Fibroblast of lung (primary cell): Measurements from ENCODE around the gene FAM156A. TPM values are rescaled to one million over a fixed set of nuclear protein-coding genes. Genes with fewer than 3 reads are reported as not detected.
"Not testable (repeated sequence)": the region's sequence is repeated elsewhere in the genome, so short reads cannot be mapped to it uniquely, and the experiment has no call there.

ENCODE experiments used
- DNase-seq, 2 donors: peaks; one replicate each; pipeline versions ENCODE4 v3.0.0 to v3.0.0-alpha.2; 2010; ENCODE audit warnings: low read depth in 2 of 2
- H2AFZ ChIP-seq: 2 replicates; pipeline ENCODE4 v1.5.1; 2012; ENCODE audit warnings: low read length, control low read depth, inconsistent platforms
- H3K27ac ChIP-seq: 2 replicates; pipeline ENCODE4 v1.5.1; 2011; ENCODE audit warnings: low read length, control low read depth; ENCODE audit not compliant: insufficient read depth
- H3K27me3 ChIP-seq: 2 replicates; pipeline ENCODE4 v1.5.1; 2011; ENCODE audit warnings: mild to moderate bottlenecking, low read length; ENCODE audit not compliant: control insufficient read depth, insufficient read depth
- H3K36me3 ChIP-seq: 2 replicates; pipeline ENCODE4 v1.5.1; 2011; ENCODE audit warnings: low read length; ENCODE audit not compliant: control insufficient read depth, insufficient read depth
- H3K4me1 ChIP-seq: 2 replicates; pipeline ENCODE4 v1.5.1; 2011; ENCODE audit warnings: low read length; ENCODE audit not compliant: control insufficient read depth, insufficient read depth; ENCODE audit errors: extremely low read depth
- H3K4me2 ChIP-seq: 2 replicates; pipeline ENCODE4 v1.5.1; 2011; ENCODE audit warnings: low read length, control low read depth; ENCODE audit not compliant: insufficient read depth; ENCODE audit errors: extremely low read depth
- H3K4me3 ChIP-seq, 4 experiments: fragments of 200-600 bp in 1 of 4; sonication (generic) in 1 of 4; replicated peaks in 1 of 4; 2 replicates each; pipeline ENCODE4 v1.5.1; 2011 to 2016; ENCODE audit warnings: low read length in 4 of 4, low read depth in 3 of 4, mild to moderate bottlenecking in 3 of 4, control low read depth in 2 of 4, inconsistent platforms in 1 of 4, mixed read lengths in 1 of 4; ENCODE audit not compliant: insufficient read depth in 1 of 4; ENCODE audit errors: control extremely low read depth in 1 of 4
- H3K79me2 ChIP-seq: 2 replicates; pipeline ENCODE4 v1.5.1; 2012; ENCODE audit warnings: mild to moderate bottlenecking, low read length, inconsistent platforms; ENCODE audit not compliant: control insufficient read depth, insufficient read depth
- H3K9ac ChIP-seq: 2 replicates; pipeline ENCODE4 v1.5.1; 2011; ENCODE audit warnings: mild to moderate bottlenecking, low read length, control low read depth; ENCODE audit not compliant: insufficient read depth
- H3K9me3 ChIP-seq: 2 replicates; pipeline ENCODE4 v1.5.1; 2012; ENCODE audit warnings: low read depth, low read length; ENCODE audit not compliant: control insufficient read depth, insufficient read depth
- H4K20me1 ChIP-seq: 2 replicates; pipeline ENCODE4 v1.5.1; 2011; ENCODE audit warnings: low read length; ENCODE audit not compliant: control insufficient read depth, insufficient read depth; ENCODE audit errors: extremely low read depth
- EZH2 ChIP-seq: IDR thresholded peaks from 2 replicates; pipeline ENCODE4 v1.5.1; 2012; ENCODE audit warnings: low read length, control low read depth, mild to moderate bottlenecking; ENCODE audit errors: missing control alignments
- polyA plus RNA-seq, 2 donors: library from polyadenylated mRNA; depleted of rRNA in 1 of 2; stranded (reverse) in 1 of 2; unstranded in 1 of 2; fragments of >200 nt; gene quantifications; 2 replicates each; pipeline ENCODE4 v1.2.1, GENCODE V29; 2011 to 2012; ENCODE audit warnings: missing spikeins in 1 of 2
- total RNA-seq: library from RNA; depleted of rRNA; stranded (reverse); fragments of >200 nt; gene quantifications from 2 replicates; pipeline ENCODE4 v1.2.1, GENCODE V29; 2014
- TF ChIP-seq, protein P1 (sequence below), 2 donors: IDR thresholded peaks in 1 of 2; conservative IDR thresholded peaks in 1 of 2; 1 replicate in 1 of 2; 2 replicates in 1 of 2; pipeline ENCODE4 v1.5.1; 2011 to 2012; ENCODE audit warnings: low read length in 2 of 2, control low read depth in 1 of 2, inconsistent platforms in 1 of 2, low read depth in 1 of 2, mild to moderate bottlenecking in 1 of 2

Gene FAM156A
- total and polyA plus RNA-seq, 2 donors (not counting 1 experiment from before 2014, with no cell fraction given) = 7.6 to 18.8 TPM

DNA sequence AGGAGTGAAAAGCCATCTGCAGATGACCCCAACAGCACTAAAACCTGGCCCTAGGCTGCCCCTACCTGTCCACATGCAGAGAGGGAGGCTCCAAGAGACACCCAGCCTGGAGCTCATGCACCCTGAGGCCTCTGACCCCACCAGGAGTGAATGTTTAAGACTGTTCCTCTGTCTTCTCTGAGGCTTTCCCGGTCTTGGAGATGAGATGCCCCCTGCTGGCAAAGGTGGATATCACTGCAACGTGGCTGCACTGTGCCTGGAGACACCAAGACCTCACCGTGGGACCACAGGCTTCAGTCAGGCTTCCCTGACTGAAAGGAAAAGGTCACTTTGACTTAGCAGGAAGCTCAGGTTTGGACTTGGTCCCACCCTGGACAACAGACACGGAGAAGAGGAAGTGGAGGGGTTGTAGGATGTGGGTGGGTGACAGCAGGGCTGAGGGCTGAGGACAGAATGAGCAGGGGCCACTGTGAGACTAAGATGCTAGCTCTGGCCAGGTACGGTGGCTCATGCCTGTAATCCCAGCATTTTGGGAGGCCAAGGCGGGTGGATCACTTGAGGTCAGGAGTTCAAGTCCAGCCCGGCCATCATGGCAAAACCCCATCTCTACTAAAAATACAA, 31.8 kb upstream of the FAM156A start:
- H2AFZ ChIP-seq, H3K9ac ChIP-seq, H3K4me3 ChIP-seq, H3K27me3 ChIP-seq, H3K4me1 ChIP-seq, H4K20me1 ChIP-seq, H3K36me3 ChIP-seq, H3K27ac ChIP-seq, H3K4me2 ChIP-seq, H3K9me3 ChIP-seq: not testable (repeated sequence)
- peak; percentile 43 to 69 for DNase-seq
- TF ChIP-seq, protein P1, sequence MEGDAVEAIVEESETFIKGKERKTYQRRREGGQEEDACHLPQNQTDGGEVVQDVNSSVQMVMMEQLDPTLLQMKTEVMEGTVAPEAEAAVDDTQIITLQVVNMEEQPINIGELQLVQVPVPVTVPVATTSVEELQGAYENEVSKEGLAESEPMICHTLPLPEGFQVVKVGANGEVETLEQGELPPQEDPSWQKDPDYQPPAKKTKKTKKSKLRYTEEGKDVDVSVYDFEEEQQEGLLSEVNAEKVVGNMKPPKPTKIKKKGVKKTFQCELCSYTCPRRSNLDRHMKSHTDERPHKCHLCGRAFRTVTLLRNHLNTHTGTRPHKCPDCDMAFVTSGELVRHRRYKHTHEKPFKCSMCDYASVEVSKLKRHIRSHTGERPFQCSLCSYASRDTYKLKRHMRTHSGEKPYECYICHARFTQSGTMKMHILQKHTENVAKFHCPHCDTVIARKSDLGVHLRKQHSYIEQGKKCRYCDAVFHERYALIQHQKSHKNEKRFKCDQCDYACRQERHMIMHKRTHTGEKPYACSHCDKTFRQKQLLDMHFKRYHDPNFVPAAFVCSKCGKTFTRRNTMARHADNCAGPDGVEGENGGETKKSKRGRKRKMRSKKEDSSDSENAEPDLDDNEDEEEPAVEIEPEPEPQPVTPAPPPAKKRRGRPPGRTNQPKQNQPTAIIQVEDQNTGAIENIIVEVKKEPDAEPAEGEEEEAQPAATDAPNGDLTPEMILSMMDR (conservative IDR thresholded peaks at IDR 0.05 in 1 of 2, IDR thresholded peaks at IDR 0.05 in 1 of 2; ENCODE audit: low read depth in 1 of 2, low read length in 2 of 2) = peak; percentile 51 to 64
- peaks cover 13% of the 10 kb centered on the region for H3K79me2 ChIP-seq

DNA sequence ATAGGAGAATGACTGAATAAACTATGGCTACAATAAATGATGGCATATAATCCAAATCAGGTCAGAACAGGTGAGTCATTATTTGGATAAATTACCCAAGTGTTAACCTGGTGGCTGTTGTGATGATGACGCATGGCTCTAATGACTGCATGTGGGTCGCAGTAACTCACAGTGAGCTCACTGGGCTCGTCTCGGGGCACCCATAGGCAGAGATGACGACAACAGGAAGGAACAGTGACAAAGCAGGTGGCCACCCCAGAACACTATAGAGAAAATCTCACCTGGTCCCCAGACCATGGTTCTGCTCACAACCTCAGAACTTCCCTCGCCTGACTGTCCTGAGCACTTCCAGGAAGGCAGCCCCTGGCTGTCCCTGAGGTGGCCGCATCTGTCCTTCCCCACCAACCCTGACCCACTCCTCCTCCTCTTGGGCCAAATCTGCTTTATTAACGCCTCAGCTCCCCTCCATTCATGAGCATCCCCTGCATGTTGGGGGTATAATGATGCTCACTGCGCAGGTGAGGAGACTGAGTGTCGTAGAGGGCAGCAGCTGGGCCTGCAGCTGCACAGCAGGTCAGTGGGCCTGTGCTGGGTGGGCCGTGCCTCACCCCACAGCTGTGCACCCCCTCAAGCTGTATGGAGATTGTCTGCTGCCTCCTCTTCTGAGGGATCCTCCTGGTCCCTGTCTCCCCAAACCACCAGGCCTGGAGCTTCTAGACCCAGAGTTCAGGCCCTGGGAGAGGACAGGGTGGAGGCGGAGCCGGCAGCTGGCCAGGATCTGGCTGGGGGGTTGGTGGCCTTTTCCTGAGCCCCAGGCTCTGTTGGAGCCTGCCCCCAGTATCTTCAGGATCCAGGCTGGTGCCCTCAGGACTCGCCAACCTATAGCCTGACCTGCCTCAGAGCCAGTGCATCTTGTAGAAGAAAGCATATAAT, 30.9 kb upstream of the FAM156A start:
- Histone ChIP-seq H2AFZ (no peak overlapping the region), H3K36me3 (no peaks in the 10 kb centered on the region)

More for the DNA sequence above, 30.9 kb upstream of the FAM156A start:
- Histone ChIP-seq H4K20me1 (no peaks in the 10 kb centered on the region), H3K9ac (no peak overlapping the region), H3K79me2 (peaks cover 8% of the 10 kb centered on the region), H3K9me3 (no peaks in the 10 kb centered on the region), H3K27ac (no peak overlapping the region), H3K27me3 (no peaks in the 10 kb centered on the region), H3K4me2 (no peak overlapping the region), H3K4me3 (no peak overlapping the region), H3K4me1 (no peaks in the 10 kb centered on the region)
- peak in 1 of 2 donors; percentile 33 for DNase-seq
- no peak for TF ChIP-seq EZH2
- TF ChIP-seq, protein P1 (conservative IDR thresholded peaks at IDR 0.05 in 1 of 2, IDR thresholded peaks at IDR 0.05 in 1 of 2; ENCODE audit: low read depth in 1 of 2, low read length in 2 of 2) = no peak
